H1 (cell line): ENCODE data around the gene SLC22A2.

ENCODE experiments used
- BRCA1 ChIP-seq: IDR thresholded peaks from 2 replicates; pipeline ENCODE4 v1.6.1; 2012; ENCODE audit warnings: low read depth, low read length, improper control_type of control experiment
- CREB1 ChIP-seq: IDR thresholded peaks from 2 replicates; pipeline ENCODE4 v1.6.1; 2012; ENCODE audit warnings: inconsistent platforms
- CTCF ChIP-seq, 3 experiments: IDR thresholded peaks; 1 replicate in 2 of 3; 2 replicates in 1 of 3; pipeline versions ENCODE4 v1.5.1 to v1.6.1; 2011; ENCODE audit warnings: low read length in 3 of 3, mild to moderate bottlenecking in 3 of 3, inconsistent platforms in 2 of 3, low read depth in 1 of 3, moderate library complexity in 1 of 3; ENCODE audit not compliant: insufficient read depth in 1 of 3; ENCODE audit errors: control extremely low read depth in 1 of 3
- EP300 ChIP-seq, 2 experiments: IDR thresholded peaks; 1 replicate in 1 of 2; 2 replicates in 1 of 2; pipeline ENCODE4 v1.6.1; 2011 to 2012; ENCODE audit warnings: low read depth in 2 of 2, low read length in 2 of 2, mild to moderate bottlenecking in 2 of 2, borderline replicate concordance in 1 of 2, inconsistent platforms in 1 of 2, moderate library complexity in 1 of 2
- FOSL1 ChIP-seq: IDR thresholded peaks from 2 replicates; pipeline ENCODE4 v1.6.1; 2011; ENCODE audit warnings: mild to moderate bottlenecking, low read depth, low read length, moderate library complexity; ENCODE audit not compliant: insufficient read depth
- MAX ChIP-seq: IDR thresholded peaks from 2 replicates; pipeline ENCODE4 v1.6.1; 2012; ENCODE audit warnings: inconsistent platforms
- POLR2AphosphoS5 ChIP-seq: IDR thresholded peaks from 2 replicates; pipeline ENCODE4 v1.6.1; 2011; ENCODE audit warnings: low read depth, low read length
- SRF ChIP-seq: IDR thresholded peaks from 2 replicates; pipeline ENCODE4 v1.6.1; 2011; ENCODE audit warnings: mild to moderate bottlenecking, low read depth, low read length, moderate library complexity
- TAF1 ChIP-seq: IDR thresholded peaks from 2 replicates; pipeline ENCODE4 v1.6.1; 2011; ENCODE audit warnings: mild to moderate bottlenecking, low read depth, low read length

- TF ChIP-seq CTCF (IDR thresholded peaks at IDR 0.05; ENCODE audit: control extremely low read depth in 1 of 3, insufficient read depth in 1 of 3, low read depth in 1 of 3, low read length in 3 of 3) = no peak
- TF ChIP-seq POLR2AphosphoS5 = no peak
- TF ChIP-seq EP300 (IDR thresholded peaks at IDR 0.05; ENCODE audit: borderline replicate concordance in 1 of 2, low read depth in 2 of 2, low read length in 2 of 2) = no peak
- no peak for TF ChIP-seq BRCA1
- no peak for TF ChIP-seq TAF1
- TF ChIP-seq MAX = no peak
- no peak for TF ChIP-seq FOSL1
- no peak for TF ChIP-seq CREB1
- TF ChIP-seq SRF = peak; percentile 92
Measured at GRCh38 chr6:160227769-160228161, 30.9 kb downstream of the SLC22A2 start.
